Keratinocyte (primary cell): Measurements from ENCODE around the gene MOB4.

Source experiments
- CTCF ChIP-seq, 3 experiments: IDR thresholded peaks in 1 of 3; conservative IDR thresholded peaks in 1 of 3; optimal IDR thresholded peaks in 1 of 3; 2 replicates in 2 of 3; 3 replicates in 1 of 3; pipeline versions ENCODE3 to v1.5.1; 2011; ENCODE audit warnings: low read length in 3 of 3, mild to moderate bottlenecking in 3 of 3, moderate library complexity in 2 of 3, control low read depth in 1 of 3, inconsistent platforms in 1 of 3; ENCODE audit not compliant: insufficient read depth in 2 of 3; ENCODE audit errors: extremely low read depth in 1 of 3
- EZH2 ChIP-seq: IDR thresholded peaks from one replicate; pipeline ENCODE4 v1.6.1; 2012; ENCODE audit warnings: inconsistent platforms, mild to moderate bottlenecking, low read length, moderate library complexity

DNA sequence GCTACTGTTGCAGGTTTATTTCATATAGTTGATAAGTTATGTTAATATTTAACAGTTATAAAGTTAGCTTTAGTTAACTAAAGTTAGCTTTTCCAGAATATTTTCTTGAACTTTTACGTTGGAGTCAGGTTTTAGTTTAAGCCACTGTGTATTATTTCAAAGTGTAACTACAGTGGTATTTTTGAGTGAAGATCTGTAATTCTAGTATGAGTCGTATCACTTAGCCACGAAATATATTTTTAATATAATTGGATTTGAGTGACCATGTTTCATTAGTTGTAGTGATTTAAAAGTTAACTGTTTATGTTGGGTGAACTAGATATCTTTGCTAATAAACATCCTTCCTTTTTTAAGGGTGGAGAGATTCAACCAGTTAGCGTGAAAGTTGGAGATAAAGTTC, 13.2 kb upstream of the MOB4 start:
- TF ChIP-seq CTCF (optimal IDR thresholded peaks at IDR 0.05 in 1 of 3, IDR thresholded peaks at IDR 0.05 in 1 of 3, conservative IDR thresholded peaks at IDR 0.05 in 1 of 3; ENCODE audit: extremely low read depth in 1 of 3, insufficient read depth in 2 of 3, low read length in 3 of 3): no peak
- no peak for TF ChIP-seq EZH2
